ENCODE results near the gene COQ5. TPM values are rescaled to one million over a fixed set of nuclear protein-coding genes. Genes with fewer than 3 reads are reported as not detected.

Gene COQ5
- total and polyA plus RNA-seq, 4 donors: 32.3 to 44.7 (median 41.0) TPM

DNA sequence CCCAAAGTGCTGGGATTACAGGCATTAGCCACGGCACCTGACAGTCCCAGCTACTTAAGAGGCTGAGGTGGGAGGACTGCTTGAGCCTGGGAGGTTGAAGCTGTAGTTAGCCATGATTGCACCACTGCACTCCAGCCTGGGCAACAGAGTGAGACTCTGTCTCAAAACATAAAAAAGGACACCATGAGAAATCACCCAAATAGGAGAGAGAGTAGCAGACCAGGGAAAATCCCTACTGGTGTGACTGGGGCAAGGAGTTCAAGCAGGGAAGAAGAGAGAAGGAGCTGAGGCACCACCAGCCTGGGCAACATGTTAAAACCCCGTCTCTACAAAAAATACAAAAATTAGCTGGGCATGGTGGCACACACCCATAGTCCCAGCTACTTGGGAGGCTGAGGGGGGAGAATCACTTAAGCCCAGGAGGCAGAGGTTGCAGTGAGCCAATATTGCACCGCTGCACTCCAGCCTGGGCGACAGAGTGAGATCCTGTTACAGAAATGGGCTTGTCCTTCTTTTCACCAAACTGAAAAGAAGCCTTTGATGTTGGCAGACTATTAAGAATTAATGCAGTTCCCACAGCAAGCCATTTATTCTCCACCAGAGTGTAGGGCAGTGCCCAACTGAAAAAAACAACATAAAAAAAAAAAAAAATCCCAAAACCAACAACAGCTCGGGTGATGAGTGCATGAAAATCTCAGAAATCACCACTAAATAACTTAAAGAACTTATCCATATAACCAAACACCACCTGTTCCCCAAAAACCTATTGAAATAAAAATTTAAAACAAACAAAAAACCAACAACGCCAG is 54.9 kb downstream of the COQ5 start:
- no peaks in the 10 kb centered on the region for H3K36me3 ChIP-seq (ENCODE audit: control insufficient read depth, insufficient read depth, low read length)
- H3K9me3 ChIP-seq (ENCODE audit: control insufficient read depth, insufficient read depth, low read length): no peaks in the 10 kb centered on the region
- H3K4me3 ChIP-seq (ENCODE audit: low read depth, low read length): no peak overlapping the region
- peaks cover 13% of the 10 kb centered on the region for H3K4me1 ChIP-seq (ENCODE audit: control insufficient read depth, insufficient read depth, low read length)
- WGBS (ENCODE audit: insufficient coverage): 86% methylated on average over 2 of the region's 6 CpGs
- no peak for DNase-seq (ENCODE audit: low read depth in 4 of 6, low spot score in 6 of 6)
- no peaks in the 10 kb centered on the region for H3K27me3 ChIP-seq (ENCODE audit: control insufficient read depth, insufficient read depth, low read length)
- no peak overlapping the region for H3K27ac ChIP-seq (ENCODE audit: low read depth, low read length)

DNA sequence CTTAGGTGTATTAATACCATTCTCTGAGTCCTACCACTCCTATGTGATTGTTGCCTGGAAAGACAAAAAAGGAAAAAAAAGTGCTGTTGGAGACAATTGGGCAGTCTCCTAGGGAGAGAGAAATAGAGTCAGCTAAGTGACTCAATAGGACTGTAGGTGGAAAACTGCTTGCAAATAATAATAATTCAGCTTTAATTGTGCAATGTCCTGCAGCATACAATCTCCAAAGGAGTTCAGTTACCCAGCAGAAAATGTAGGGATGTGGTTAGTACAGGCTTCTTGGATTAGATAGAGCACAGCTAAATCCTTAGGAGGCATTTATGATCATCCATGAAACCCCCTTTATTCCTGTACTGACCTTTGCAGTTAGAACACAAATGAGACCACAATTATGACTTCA is 56.4 kb downstream of the COQ5 start:
- DNase-seq (ENCODE audit: low read depth in 4 of 6, low spot score in 6 of 6): no peak
- Histone ChIP-seq H3K36me3 (ENCODE audit: control insufficient read depth, insufficient read depth, low read length) (no peaks in the 10 kb centered on the region), H3K9me3 (ENCODE audit: control insufficient read depth, insufficient read depth, low read length) (no peaks in the 10 kb centered on the region), H3K4me1 (ENCODE audit: control insufficient read depth, insufficient read depth, low read length) (peaks cover 23% of the 10 kb centered on the region), H3K4me3 (ENCODE audit: low read depth, low read length) (no peak overlapping the region), H3K27me3 (ENCODE audit: control insufficient read depth, insufficient read depth, low read length) (no peaks in the 10 kb centered on the region), H3K27ac (ENCODE audit: low read depth, low read length) (no peak overlapping the region)

DNA sequence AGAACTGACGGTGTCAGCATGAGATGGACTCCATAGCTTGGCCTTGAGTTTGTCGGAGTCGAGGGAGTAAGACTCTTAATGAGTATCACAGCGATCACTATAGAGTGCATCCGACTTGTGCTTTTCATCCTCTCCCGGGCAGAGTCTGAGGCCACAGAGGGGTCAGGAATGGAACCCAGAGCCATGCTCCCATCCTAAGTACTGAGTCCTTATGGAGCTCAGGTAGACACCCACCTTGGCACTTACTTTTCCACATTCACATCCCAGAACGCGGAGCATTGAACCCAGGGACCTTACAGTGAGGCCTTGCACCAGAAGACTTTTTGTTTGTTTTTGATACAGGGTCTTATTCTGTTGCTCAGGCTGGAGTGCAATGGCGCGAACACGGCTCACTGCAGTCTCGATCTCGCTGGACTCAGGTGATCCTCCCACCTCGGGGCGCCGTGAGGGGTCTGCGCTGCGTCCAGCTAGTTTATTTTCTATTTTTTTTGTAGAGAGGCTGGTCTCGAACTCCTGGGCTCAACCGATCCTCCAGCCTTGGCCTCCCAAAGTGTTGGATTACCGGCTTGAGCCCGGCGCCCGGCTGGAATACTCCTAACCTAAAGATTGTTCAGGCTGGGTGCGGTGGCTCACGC is 58.7 kb downstream of the COQ5 start:
- DNase-seq (ENCODE audit: low read depth in 4 of 6, low spot score in 6 of 6): no peak
- 58% methylated on average over 18 of the region's 26 CpGs for WGBS (ENCODE audit: insufficient coverage)
- Histone ChIP-seq H3K4me1 (ENCODE audit: control insufficient read depth, insufficient read depth, low read length) (peaks cover 35% of the 10 kb centered on the region), H3K36me3 (ENCODE audit: control insufficient read depth, insufficient read depth, low read length) (peaks cover 17% of the 10 kb centered on the region), H3K27ac (ENCODE audit: low read depth, low read length) (peak overlapping the region; percentile 92), H3K27me3 (ENCODE audit: control insufficient read depth, insufficient read depth, low read length) (no peaks in the 10 kb centered on the region), H3K4me3 (ENCODE audit: low read depth, low read length) (peak overlapping the region; percentile 76), H3K9me3 (ENCODE audit: control insufficient read depth, insufficient read depth, low read length) (no peaks in the 10 kb centered on the region)

DNA sequence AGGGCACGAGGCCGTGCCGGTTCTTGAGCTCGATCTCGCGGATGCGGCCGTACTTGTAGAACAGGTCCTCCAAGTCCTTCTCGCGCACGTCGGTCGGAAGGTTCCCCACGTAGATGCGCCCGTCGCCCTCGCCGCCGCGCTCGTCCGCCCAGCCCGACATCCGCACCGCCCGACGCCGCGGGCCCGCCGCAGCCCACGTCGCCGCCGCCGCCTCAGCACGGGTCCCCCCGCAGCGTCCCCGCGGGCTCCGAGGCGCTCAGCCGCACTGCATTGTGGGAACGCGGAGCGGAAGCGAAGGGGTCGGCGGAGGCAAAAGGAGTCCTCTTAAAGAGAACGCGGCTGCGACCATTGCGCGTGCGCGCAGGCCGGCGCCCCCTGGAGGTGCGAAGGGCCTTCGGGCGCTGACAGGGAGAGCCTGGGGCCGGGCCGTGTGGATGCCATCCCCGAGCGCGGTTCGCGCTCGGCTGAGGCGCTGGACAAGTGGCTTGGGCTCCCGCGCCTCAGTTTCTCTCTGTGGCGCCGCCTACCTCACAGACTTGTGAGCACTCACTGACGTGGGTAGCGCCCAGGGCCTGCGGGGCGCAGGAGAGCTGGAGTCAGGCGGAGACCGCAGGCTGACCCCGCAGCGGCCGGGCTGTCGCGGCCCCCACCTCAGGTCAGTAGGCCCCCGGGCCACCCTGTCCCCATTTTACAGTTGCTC is 59.4 kb downstream of the COQ5 start, which contains the start of gene SRSF9:
TSS of gene SRSF9 (minus strand) at position 299 of the 700 bp plus-strand sequence. CDS start at position 160, 139 bp downstream.
- H3K27me3 ChIP-seq (ENCODE audit: control insufficient read depth, insufficient read depth, low read length): no peaks in the 10 kb centered on the region
- WGBS (ENCODE audit: insufficient coverage): under 1% methylated on average over 88 of the region's 88 CpGs
- H3K4me3 ChIP-seq (ENCODE audit: low read depth, low read length): peak within 1 kb of the TSS; percentile 76
- peaks cover 35% of the 10 kb centered on the region for H3K4me1 ChIP-seq (ENCODE audit: control insufficient read depth, insufficient read depth, low read length)
- no peaks in the 10 kb centered on the region for H3K9me3 ChIP-seq (ENCODE audit: control insufficient read depth, insufficient read depth, low read length)
- H3K27ac ChIP-seq (ENCODE audit: low read depth, low read length): peak within 1 kb of the TSS; percentile 92
- DNase-seq (ENCODE audit: low read depth in 4 of 6, low spot score in 6 of 6): peak; percentile 89 to 99 (median 96)
- H3K36me3 ChIP-seq (ENCODE audit: control insufficient read depth, insufficient read depth, low read length): peaks cover 22% of the 10 kb centered on the region

DNA sequence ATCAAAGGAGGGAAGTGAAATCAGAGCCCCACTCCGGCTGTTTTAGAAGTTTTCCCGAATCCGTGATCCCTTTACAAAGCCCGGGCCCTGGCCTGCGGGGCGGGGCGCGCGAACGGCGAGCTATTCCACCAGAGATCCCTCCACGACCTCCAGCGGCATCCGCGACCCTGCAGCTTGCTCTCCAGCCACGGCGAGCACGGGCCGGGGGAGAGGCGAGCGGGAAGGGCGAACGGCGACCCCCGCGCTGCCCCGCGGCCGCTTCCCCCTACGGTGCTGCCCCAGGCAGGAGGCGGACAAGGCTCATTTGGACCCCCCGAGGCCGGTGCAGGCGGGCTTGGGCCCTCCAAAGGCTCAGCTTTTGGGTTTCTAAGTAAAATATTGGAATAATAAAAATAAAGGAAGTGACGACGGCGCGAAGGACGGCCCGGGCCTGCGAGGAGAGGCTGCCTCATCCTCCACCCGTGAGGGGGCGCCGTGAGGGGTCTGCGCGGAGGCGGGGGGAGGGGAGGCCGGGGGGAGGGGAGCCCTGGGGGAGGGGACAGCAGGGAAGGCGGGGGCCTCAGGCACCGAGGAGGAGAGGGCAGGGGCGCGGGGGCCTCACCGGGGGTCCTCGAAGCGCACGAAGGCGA is 60.0 kb downstream of the COQ5 start:
- peaks cover 28% of the 10 kb centered on the region for H3K36me3 ChIP-seq (ENCODE audit: control insufficient read depth, insufficient read depth, low read length)
- no peaks in the 10 kb centered on the region for H3K27me3 ChIP-seq (ENCODE audit: control insufficient read depth, insufficient read depth, low read length)
- under 1% methylated on average over 37 of the region's 57 CpGs for WGBS (ENCODE audit: insufficient coverage)
- peak overlapping the region; percentile 76 for H3K4me3 ChIP-seq (ENCODE audit: low read depth, low read length)
- H3K4me1 ChIP-seq (ENCODE audit: control insufficient read depth, insufficient read depth, low read length): peaks cover 35% of the 10 kb centered on the region
- peak in 2 of 6 donors; percentile 82 to 86 for DNase-seq (ENCODE audit: low read depth in 4 of 6, low spot score in 6 of 6)
- H3K9me3 ChIP-seq (ENCODE audit: control insufficient read depth, insufficient read depth, low read length): no peaks in the 10 kb centered on the region
- H3K27ac ChIP-seq (ENCODE audit: low read depth, low read length): peak overlapping the region; percentile 92

DNA sequence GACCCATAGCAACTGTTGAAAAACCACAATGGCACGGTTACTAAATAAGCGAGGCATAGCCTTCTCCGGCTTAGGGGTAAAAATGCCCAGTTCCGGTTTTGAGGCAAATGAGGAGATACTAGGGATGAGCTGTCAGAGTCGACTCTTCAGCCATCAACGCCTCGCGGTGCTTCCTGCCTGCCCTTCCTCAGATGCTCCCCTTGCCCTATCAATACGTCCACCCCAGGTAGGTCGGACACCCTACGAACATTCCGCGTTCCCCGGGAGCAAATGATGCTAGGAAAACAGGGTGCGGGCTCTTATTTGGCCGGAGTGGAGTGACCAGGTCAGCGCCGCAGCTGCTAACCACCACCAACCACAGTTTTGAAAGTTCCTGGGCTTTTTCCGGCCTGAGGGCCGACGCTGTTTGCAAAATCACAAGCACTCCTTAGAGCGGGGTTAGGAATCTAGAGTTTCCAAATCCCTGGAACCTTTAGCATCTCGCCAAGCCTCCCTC is 60.6 kb downstream of the COQ5 start:
- DNase-seq (ENCODE audit: low read depth in 4 of 6, low spot score in 6 of 6): no peak
- Histone ChIP-seq H3K27ac (ENCODE audit: low read depth, low read length) (peak overlapping the region; percentile 92), H3K27me3 (ENCODE audit: control insufficient read depth, insufficient read depth, low read length) (no peaks in the 10 kb centered on the region), H3K4me1 (ENCODE audit: control insufficient read depth, insufficient read depth, low read length) (peaks cover 35% of the 10 kb centered on the region), H3K9me3 (ENCODE audit: control insufficient read depth, insufficient read depth, low read length) (no peaks in the 10 kb centered on the region), H3K4me3 (ENCODE audit: low read depth, low read length) (peak overlapping the region; percentile 76), H3K36me3 (ENCODE audit: control insufficient read depth, insufficient read depth, low read length) (peaks cover 34% of the 10 kb centered on the region)
- WGBS (ENCODE audit: insufficient coverage): 1% methylated on average over 20 of the region's 23 CpGs

DNA sequence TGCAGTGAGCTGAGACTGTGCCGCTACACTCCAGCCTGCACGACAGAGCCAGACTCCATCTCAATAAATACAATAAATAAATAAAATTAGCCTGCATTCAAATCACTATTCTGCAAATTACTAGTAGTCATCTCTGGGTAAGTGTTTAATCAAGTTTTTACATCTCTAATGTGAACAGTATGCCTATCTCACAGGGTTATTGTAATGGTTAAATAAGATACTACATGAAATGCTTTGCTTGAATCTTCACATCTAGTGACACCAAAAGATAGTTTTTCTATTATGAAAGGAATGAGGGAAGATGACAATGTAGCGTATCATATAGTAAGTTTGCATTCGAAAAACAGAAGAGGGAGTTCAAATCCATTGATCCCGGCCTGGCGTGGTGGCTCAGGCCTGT is 61.5 kb downstream of the COQ5 start:
- H3K36me3 ChIP-seq (ENCODE audit: control insufficient read depth, insufficient read depth, low read length): peaks cover 43% of the 10 kb centered on the region
- H3K27ac ChIP-seq (ENCODE audit: low read depth, low read length): no peak overlapping the region
- no peak for DNase-seq (ENCODE audit: low read depth in 4 of 6, low spot score in 6 of 6)
- H3K27me3 ChIP-seq (ENCODE audit: control insufficient read depth, insufficient read depth, low read length): no peaks in the 10 kb centered on the region
- no peaks in the 10 kb centered on the region for H3K9me3 ChIP-seq (ENCODE audit: control insufficient read depth, insufficient read depth, low read length)
- H3K4me1 ChIP-seq (ENCODE audit: control insufficient read depth, insufficient read depth, low read length): peaks cover 35% of the 10 kb centered on the region
- no peak overlapping the region for H3K4me3 ChIP-seq (ENCODE audit: low read depth, low read length)
- 92% methylated on average over 2 of the region's 6 CpGs for WGBS (ENCODE audit: insufficient coverage)

DNA sequence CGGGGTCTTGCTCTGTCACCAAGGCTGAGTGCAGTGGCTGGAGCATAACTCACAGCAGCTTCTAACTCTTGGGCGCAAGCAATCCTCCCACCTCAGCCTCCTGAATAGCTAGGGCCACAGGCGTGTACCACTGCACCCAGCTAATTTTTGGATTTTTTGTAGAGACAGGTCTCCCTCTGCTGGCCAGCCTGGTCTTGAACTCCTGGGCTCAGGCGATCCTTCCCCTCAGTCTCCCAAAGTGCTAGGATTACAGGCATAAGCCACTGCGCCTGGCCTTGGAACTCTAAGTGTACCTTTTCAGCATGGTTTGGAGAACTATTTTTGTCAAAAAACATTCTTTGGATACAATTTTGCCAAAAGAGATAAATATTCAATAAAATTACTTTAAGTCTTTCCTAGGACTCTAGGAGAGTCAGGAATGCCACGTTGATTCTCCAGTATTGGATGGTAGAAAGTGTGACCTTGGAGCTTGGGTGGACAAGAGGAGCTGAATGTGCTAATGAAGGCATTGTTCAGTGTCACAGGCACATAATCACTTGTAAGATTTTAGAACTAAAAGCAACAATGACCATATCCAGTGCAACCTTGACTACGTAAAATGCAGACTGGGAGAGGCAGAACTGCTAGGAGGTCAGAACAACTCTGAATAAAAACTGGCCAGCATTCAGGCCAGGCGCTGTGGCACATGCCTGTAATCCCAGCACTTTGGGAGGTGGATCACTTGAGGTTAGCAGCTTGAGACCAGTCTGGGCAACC is 62.2 kb downstream of the COQ5 start:
- Histone ChIP-seq H3K4me1 (ENCODE audit: control insufficient read depth, insufficient read depth, low read length) (peaks cover 35% of the 10 kb centered on the region), H3K27ac (ENCODE audit: low read depth, low read length) (no peak overlapping the region), H3K9me3 (ENCODE audit: control insufficient read depth, insufficient read depth, low read length) (no peaks in the 10 kb centered on the region), H3K27me3 (ENCODE audit: control insufficient read depth, insufficient read depth, low read length) (no peaks in the 10 kb centered on the region), H3K4me3 (ENCODE audit: low read depth, low read length) (no peak overlapping the region), H3K36me3 (ENCODE audit: control insufficient read depth, insufficient read depth, low read length) (peaks cover 46% of the 10 kb centered on the region)
- peak in 2 of 6 donors; percentile 52 to 71 for DNase-seq (ENCODE audit: low read depth in 4 of 6, low spot score in 6 of 6)
- 48% methylated on average over 5 of the region's 8 CpGs for WGBS (ENCODE audit: insufficient coverage)

DNA sequence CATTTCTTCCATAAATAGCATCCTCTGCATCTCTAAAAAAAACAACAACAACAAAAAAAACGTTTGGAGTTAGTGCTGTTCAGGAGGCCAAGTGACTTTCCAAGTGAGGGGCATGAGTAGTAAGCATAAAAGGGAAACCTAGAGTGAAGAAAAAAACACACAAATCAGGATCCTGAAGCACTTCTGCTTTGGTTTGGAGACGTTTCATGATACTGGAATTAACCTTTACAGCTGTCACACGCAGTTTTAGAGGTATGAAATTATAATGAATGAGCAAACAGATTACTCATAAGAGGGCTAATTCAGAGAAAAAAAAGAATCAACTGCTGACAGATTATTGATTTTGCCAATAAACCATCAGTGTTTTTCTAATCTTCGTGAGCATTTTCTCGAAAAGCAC is 63.2 kb downstream of the COQ5 start:
- DNase-seq (ENCODE audit: low read depth in 4 of 6, low spot score in 6 of 6): no peak
- H3K9me3 ChIP-seq (ENCODE audit: control insufficient read depth, insufficient read depth, low read length): no peaks in the 10 kb centered on the region
- no peak overlapping the region for H3K27ac ChIP-seq (ENCODE audit: low read depth, low read length)
- H3K36me3 ChIP-seq (ENCODE audit: control insufficient read depth, insufficient read depth, low read length): peaks cover 52% of the 10 kb centered on the region
- H3K27me3 ChIP-seq (ENCODE audit: control insufficient read depth, insufficient read depth, low read length): no peaks in the 10 kb centered on the region
- H3K4me1 ChIP-seq (ENCODE audit: control insufficient read depth, insufficient read depth, low read length): peaks cover 31% of the 10 kb centered on the region
- H3K4me3 ChIP-seq (ENCODE audit: low read depth, low read length): no peak overlapping the region
- no CpG with 5 or more reads among the region's 5 CpGs for WGBS (ENCODE audit: insufficient coverage)
